ENCODE data around the gene BMPER.

Gene BMPER

GRCh38 chr7:33936503-33936902 lies 31.2 kb downstream of the BMPER start:
- DNase-seq (ENCODE audit: low spot score), result no peak
- TF ChIP-seq CTCF (IDR thresholded peaks at IDR 0.05; ENCODE audit: extremely low read depth, missing control alignments), result no peak

GRCh38 chr7:33937871-33938270 lies 32.5 kb downstream of the BMPER start:
- DNase-seq (ENCODE audit: low spot score), result no peak
- TF ChIP-seq CTCF (IDR thresholded peaks at IDR 0.05; ENCODE audit: extremely low read depth, missing control alignments), result no peak

GRCh38 chr7:33939121-33939520 lies 33.8 kb downstream of the BMPER start:
- no peak for TF ChIP-seq CTCF (IDR thresholded peaks at IDR 0.05; ENCODE audit: extremely low read depth, missing control alignments)

GRCh38 chr7:33940503-33940902 lies 35.2 kb downstream of the BMPER start:
- DNase-seq (ENCODE audit: low spot score), result no peak
- TF ChIP-seq CTCF (IDR thresholded peaks at IDR 0.05; ENCODE audit: extremely low read depth, missing control alignments), result no peak

More at GRCh38 chr7:33939121-33939520, 33.8 kb downstream of the BMPER start:
- no peak for DNase-seq (ENCODE audit: low spot score)

GRCh38 chr7:33941418-33941817 lies 36.1 kb downstream of the BMPER start:
- no peak for DNase-seq (ENCODE audit: low spot score)
- TF ChIP-seq CTCF (IDR thresholded peaks at IDR 0.05; ENCODE audit: extremely low read depth, missing control alignments), result no peak

- no peak for TF ChIP-seq CTCF (IDR thresholded peaks at IDR 0.05; ENCODE audit: extremely low read depth, missing control alignments)
- DNase-seq (ENCODE audit: low spot score), result no peak
Measured at GRCh38 chr7:33946094-33946699, 40.9 kb downstream of the BMPER start.

- TF ChIP-seq CTCF (IDR thresholded peaks at IDR 0.05; ENCODE audit: extremely low read depth, missing control alignments), result no peak
- no peak for DNase-seq (ENCODE audit: low spot score)
Measured at GRCh38 chr7:33950047-33950714, 44.8 kb downstream of the BMPER start.

Measured in GM20000 (cell line).